IPS-NIHi7 (cell line): Measurements from ENCODE around the gene IFNL3.
A peak's percentile ranks its signal among the peaks of the same experiment; 100 is the strongest.
"Not testable (repeated sequence)": the region's sequence is repeated elsewhere in the genome, so short reads cannot be mapped to it uniquely, and the experiment has no call there.

Experiments used
- DNase-seq: peaks from one replicate; pipeline ENCODE4 v3.0.0; 2012; ENCODE audit warnings: mixed read lengths; ENCODE audit errors: extremely low spot score

The IFNL3 gene

GRCh38 chr19:39253374-39254149 is 8.8 kb upstream of the IFNL3 start:
- DNase-seq: no peak

GRCh38 chr19:39252458-39252857 is 7.7 kb upstream of the IFNL3 start:
- DNase-seq: no peak

- no peak for DNase-seq
Measured at GRCh38 chr19:39251846-39252245, 7.0 kb upstream of the IFNL3 start.

GRCh38 chr19:39251081-39251480 is 6.3 kb upstream of the IFNL3 start:
- no peak for DNase-seq

GRCh38 chr19:39248806-39249205 is 4.0 kb upstream of the IFNL3 start, which contains the start of gene IFNL4:
TSS of gene IFNL4 (minus strand) at chr19:39248856.
- DNase-seq: no peak

GRCh38 chr19:39247701-39248664 is 3.2 kb upstream of the IFNL3 start:
- DNase-seq: peak; percentile 50

GRCh38 chr19:39246951-39247669 is 2.3 kb upstream of the IFNL3 start:
- peak; percentile 79 for DNase-seq

- not testable (repeated sequence) for DNase-seq
Measured at GRCh38 chr19:39245166-39245565, 360 bp upstream of the IFNL3 start.

- DNase-seq: not testable (repeated sequence)
Measured at GRCh38 chr19:39243741-39244140, 1.1 kb downstream of the IFNL3 start.

GRCh38 chr19:39240421-39240820 is 4.4 kb downstream of the IFNL3 start:
- no peak for DNase-seq

GRCh38 chr19:39238944-39239343 is 5.9 kb downstream of the IFNL3 start:
- DNase-seq: no peak

- DNase-seq: no peak
Measured at GRCh38 chr19:39238209-39238608, 6.6 kb downstream of the IFNL3 start.

GRCh38 chr19:39237200-39238184 is 7.3 kb downstream of the IFNL3 start:
- DNase-seq: no peak

GRCh38 chr19:39236527-39236926 is 8.3 kb downstream of the IFNL3 start:
- DNase-seq: no peak

GRCh38 chr19:39232708-39233107 is 12.1 kb downstream of the IFNL3 start:
- DNase-seq: no peak

- DNase-seq: no peak
Measured at GRCh38 chr19:39230096-39230764, 14.6 kb downstream of the IFNL3 start.

GRCh38 chr19:39224910-39225309 is 19.9 kb downstream of the IFNL3 start:
- peak; percentile 49 for DNase-seq

- DNase-seq: peak; percentile 85
Measured at GRCh38 chr19:39223703-39224279, 21.0 kb downstream of the IFNL3 start.

GRCh38 chr19:39219108-39219507 is 25.7 kb downstream of the IFNL3 start:
- not testable (repeated sequence) for DNase-seq
